Neuronal stem cell (in vitro differentiated cells): Measurements from ENCODE around the gene SYT7.

ENCODE experiments used
- DNase-seq: peaks from one replicate; pipeline ENCODE4 v3.0.0-alpha.2; 2013; ENCODE audit warnings: low spot score
- H2AFZ ChIP-seq: one replicate; pipeline ENCODE4 v1.6.1; 2013; ENCODE audit warnings: mild to moderate bottlenecking, low read length, inconsistent platforms
- H2AK5ac ChIP-seq: 2 replicates; pipeline ENCODE4 v1.6.1; 2013; ENCODE audit warnings: low read depth, mild to moderate bottlenecking, inconsistent platforms, low read length, moderate library complexity, mixed read lengths
- H2BK120ac ChIP-seq: 2 replicates; pipeline ENCODE4 v1.6.1; 2013; ENCODE audit warnings: low read depth, mild to moderate bottlenecking, inconsistent platforms, low read length, moderate library complexity, mixed read lengths
- H2BK12ac ChIP-seq: one replicate; pipeline ENCODE4 v1.6.1; 2013; ENCODE audit warnings: low read length, inconsistent platforms
- H2BK15ac ChIP-seq: 2 replicates; pipeline ENCODE4 v1.6.1; 2013; ENCODE audit warnings: mild to moderate bottlenecking, low read length, inconsistent platforms, mixed read lengths
- H2BK5ac ChIP-seq: one replicate; pipeline ENCODE4 v1.6.1; 2013; ENCODE audit warnings: inconsistent platforms, mild to moderate bottlenecking, low read length, moderate library complexity
- H3K14ac ChIP-seq: one replicate; pipeline ENCODE4 v1.6.1; 2013; ENCODE audit warnings: low read length, inconsistent platforms
- H3K18ac ChIP-seq: 2 replicates; pipeline ENCODE4 v1.6.1; 2013; ENCODE audit warnings: low read length, inconsistent platforms
- H3K23ac ChIP-seq: 2 replicates; pipeline ENCODE4 v1.6.1; 2013; ENCODE audit warnings: low read depth, mild to moderate bottlenecking, mixed read lengths, low read length, inconsistent platforms; ENCODE audit not compliant: poor library complexity
- H3K27ac ChIP-seq: replicated peaks from 3 replicates; pipeline ENCODE4 v1.5.1; 2013; ENCODE audit warnings: low read length, inconsistent platforms
- H3K27me3 ChIP-seq, 3 experiments: 2 replicates each; pipeline ENCODE4 v1.6.1; 2013; ENCODE audit warnings: low read length in 3 of 3, mild to moderate bottlenecking in 2 of 3, inconsistent platforms in 1 of 3, low read depth in 1 of 3, mixed read lengths in 1 of 3, moderate library complexity in 1 of 3; ENCODE audit not compliant: control insufficient read depth in 3 of 3, insufficient read depth in 3 of 3
- H3K36me3 ChIP-seq, 2 donors: replicated peaks in 1 of 2; 2 replicates each; pipeline ENCODE4 v1.6.1; 2013; ENCODE audit warnings: low read length in 2 of 2; ENCODE audit not compliant: control insufficient read depth in 2 of 2, insufficient read depth in 2 of 2
- H3K4ac ChIP-seq: 2 replicates; pipeline ENCODE4 v1.6.1; 2013; ENCODE audit warnings: inconsistent platforms, mild to moderate bottlenecking, low read length, moderate library complexity
- H3K4me1 ChIP-seq, 2 donors: 1 replicate in 1 of 2; 2 replicates in 1 of 2; pipeline ENCODE4 v1.6.1; 2013; ENCODE audit warnings: low read length in 2 of 2, low read depth in 1 of 2; ENCODE audit not compliant: control insufficient read depth in 2 of 2, insufficient read depth in 1 of 2
- H3K4me2 ChIP-seq: one replicate; pipeline ENCODE4 v1.6.1; 2013; ENCODE audit warnings: mild to moderate bottlenecking, low read length, inconsistent platforms; ENCODE audit not compliant: insufficient read depth, poor library complexity, severe bottlenecking
- H3K4me3 ChIP-seq, 2 donors: 2 replicates each; pipeline ENCODE4 v1.5.1; 2013; ENCODE audit warnings: low read length in 2 of 2, mild to moderate bottlenecking in 2 of 2, inconsistent platforms in 1 of 2, moderate library complexity in 1 of 2
- H3K79me1 ChIP-seq: one replicate; pipeline ENCODE4 v1.6.1; 2013; ENCODE audit warnings: low read depth, mild to moderate bottlenecking, inconsistent platforms, low read length, moderate library complexity
- H3K9ac ChIP-seq: one replicate; pipeline ENCODE4 v1.6.1; 2013; ENCODE audit warnings: mild to moderate bottlenecking, low read depth, low read length, inconsistent platforms; ENCODE audit not compliant: poor library complexity
- H3K9me3 ChIP-seq, 2 donors: replicated peaks in 1 of 2; 2 replicates each; pipeline versions ENCODE3 to v1.6.1; 2013; ENCODE audit warnings: low read length in 2 of 2, mild to moderate bottlenecking in 2 of 2, inconsistent platforms in 1 of 2, low read depth in 1 of 2, mixed read lengths in 1 of 2, moderate library complexity in 1 of 2; ENCODE audit not compliant: control insufficient read depth in 2 of 2, insufficient read depth in 1 of 2
- H4K8ac ChIP-seq: one replicate; pipeline ENCODE4 v1.6.1; 2013; ENCODE audit warnings: low read depth, mild to moderate bottlenecking, inconsistent platforms, low read length, moderate library complexity
- H4K91ac ChIP-seq: one replicate; pipeline ENCODE4 v1.6.1; 2013; ENCODE audit warnings: low read length, low read depth, mild to moderate bottlenecking, inconsistent platforms; ENCODE audit not compliant: poor library complexity
- WGBS, 2 donors: extraction: QIAGEN DNeasy Blood & Tissue Kit; methylation state at CpG; one replicate each; pipeline ENCODE4 v1.1.7; 2013; ENCODE audit warnings: missing lambda C conversion rate in 2 of 2, mixed read lengths in 1 of 2; ENCODE audit not compliant: insufficient read length in 2 of 2, insufficient replicate concordance in 1 of 2; ENCODE audit errors: extremely low coverage in 2 of 2; 5-methylcytosine and 5-hydroxymethylcytosine counted together

SYT7 gene

GRCh38 chr11:61567286-61568061 is 13.4 kb downstream of the SYT7 start:
- Histone ChIP-seq H3K4me3 (peak overlapping the region in 1 of 2 donors; percentile 62), H2BK5ac (no peak overlapping the region), H2BK12ac (no peak overlapping the region), H3K18ac (peak overlapping the region; percentile 76), H4K8ac (no peak overlapping the region), H3K27me3 (peaks cover 0 to 59% (median 19%) of the 10 kb centered on the region in 3 experiments), H3K23ac (no peak overlapping the region), H2AK5ac (no peak overlapping the region), H3K14ac (no peak overlapping the region), H3K79me1 (no peaks in the 10 kb centered on the region), H2BK120ac (no peak overlapping the region), H3K4ac (no peak overlapping the region), H2BK15ac (no peak overlapping the region), H3K9ac (no peak overlapping the region), H3K4me2 (peak overlapping the region; percentile 59), H3K9me3 (no peaks in the 10 kb centered on the region), H3K4me1 (peaks cover 2 to 6% of the 10 kb centered on the region in 2 donors), H2AFZ (no peak overlapping the region), H3K27ac (no peak overlapping the region), H3K36me3 (no peaks in the 10 kb centered on the region), H4K91ac (no peak overlapping the region)
- DNase-seq = peak; percentile 91
- no CpG with 5 or more reads among the region's 46 CpGs for WGBS, 2 donors

- Histone ChIP-seq H3K4me1 (peaks cover 2 to 6% of the 10 kb centered on the region in 2 donors), H2BK5ac (no peak overlapping the region), H3K4ac (no peak overlapping the region), H2AK5ac (no peak overlapping the region), H3K27me3 (peaks cover 0 to 62% (median 19%) of the 10 kb centered on the region in 3 experiments), H2BK120ac (no peak overlapping the region), H3K4me3 (no peak overlapping the region), H4K8ac (no peak overlapping the region), H2AFZ (no peak overlapping the region), H3K9me3 (no peaks in the 10 kb centered on the region), H3K79me1 (no peaks in the 10 kb centered on the region), H3K23ac (no peak overlapping the region), H3K27ac (no peak overlapping the region), H2BK15ac (no peak overlapping the region), H2BK12ac (no peak overlapping the region), H3K4me2 (no peak overlapping the region), H3K36me3 (no peaks in the 10 kb centered on the region), H3K18ac (no peak overlapping the region), H4K91ac (no peak overlapping the region), H3K9ac (no peak overlapping the region), H3K14ac (no peak overlapping the region)
- WGBS, 2 donors = no CpG with 5 or more reads among the region's 8 CpGs
- no peak for DNase-seq
Measured at GRCh38 chr11:61564936-61565696, 15.8 kb downstream of the SYT7 start.

GRCh38 chr11:61560751-61561150 is 20.1 kb downstream of the SYT7 start:
- no peaks in the 10 kb centered on the region for H3K36me3 ChIP-seq
- H2BK5ac ChIP-seq = no peak overlapping the region
- no peak for DNase-seq
- H3K4ac ChIP-seq = no peak overlapping the region
- peaks cover 0 to 66% (median 10%) of the 10 kb centered on the region in 3 experiments for H3K27me3 ChIP-seq
- H2BK12ac ChIP-seq = no peak overlapping the region
- no peak overlapping the region for H3K4me3 ChIP-seq
- H3K4me2 ChIP-seq = no peak overlapping the region
- H4K8ac ChIP-seq = no peak overlapping the region
- no peak overlapping the region for H2AK5ac ChIP-seq
- H3K27ac ChIP-seq = no peak overlapping the region
- H3K4me1 ChIP-seq = peaks cover 1 to 3% of the 10 kb centered on the region in 2 donors
- H3K79me1 ChIP-seq = no peaks in the 10 kb centered on the region
- no peak overlapping the region for H4K91ac ChIP-seq
- no peak overlapping the region for H3K14ac ChIP-seq
- H2AFZ ChIP-seq = no peak overlapping the region
- no peak overlapping the region for H2BK120ac ChIP-seq
- WGBS, 2 donors = no CpG with 5 or more reads among the region's 6 CpGs
- H3K9me3 ChIP-seq = no peaks in the 10 kb centered on the region
- H2BK15ac ChIP-seq = no peak overlapping the region
- no peak overlapping the region for H3K23ac ChIP-seq
- H3K18ac ChIP-seq = no peak overlapping the region
- H3K9ac ChIP-seq = no peak overlapping the region

GRCh38 chr11:61556621-61557020 is 24.3 kb downstream of the SYT7 start:
- no peak overlapping the region for H3K27ac ChIP-seq
- no peak for DNase-seq
- H3K27me3 ChIP-seq = peaks cover 0 to 75% (median 19%) of the 10 kb centered on the region in 3 experiments

More at GRCh38 chr11:61556621-61557020, 24.3 kb downstream of the SYT7 start:
- Histone ChIP-seq H3K14ac (no peak overlapping the region), H2AFZ (no peak overlapping the region), H4K8ac (no peak overlapping the region), H3K36me3 (no peaks in the 10 kb centered on the region), H3K79me1 (no peaks in the 10 kb centered on the region), H3K4me2 (no peak overlapping the region), H3K4me1 (peaks cover 6 to 18% of the 10 kb centered on the region in 2 donors), H3K4me3 (no peak overlapping the region), H2AK5ac (peak overlapping the region; percentile 2), H3K9ac (no peak overlapping the region), H3K18ac (no peak overlapping the region), H2BK120ac (no peak overlapping the region), H3K23ac (no peak overlapping the region), H2BK5ac (no peak overlapping the region), H2BK12ac (no peak overlapping the region), H2BK15ac (no peak overlapping the region), H3K4ac (no peak overlapping the region), H4K91ac (no peak overlapping the region), H3K9me3 (no peaks in the 10 kb centered on the region)
- whole genome bisulfite sequencing, 2 donors = no CpG with 5 or more reads among the region's 3 CpGs
